SU-DHL-6 (cell line): Measurements from ENCODE around the gene TMEM250.

Experiments
- CTCF ChIP-seq: fragments of 200-600 bp; sonication (generic); IDR thresholded peaks from one replicate; pipeline ENCODE4 v1.5.1; 2017; ENCODE audit warnings: antibody characterized with exemption, mild to moderate bottlenecking, low read length, moderate library complexity; ENCODE audit not compliant: insufficient read depth, poor library complexity, severe bottlenecking
- EZH2phosphoT487 ChIP-seq: fragments of 200-600 bp; sonication (generic), shearing (Covaris generic); conservative IDR thresholded peaks from 2 replicates; pipeline ENCODE4 v1.6.1; 2018; ENCODE audit warnings: mild to moderate bottlenecking, antibody characterized with exemption, low read length, moderate library complexity, mixed read lengths

- TF ChIP-seq CTCF (no peak), EZH2phosphoT487 (no peak)
These were observed 23.3 kb downstream of the TMEM250 start, which contains the start of gene NACC2 for GRCh38 chr9:136095070-136096058.
